ENCODE data around the gene FNDC3B. TPM values are rescaled to one million over a fixed set of nuclear protein-coding genes. Genes with fewer than 3 reads are reported as not detected.

The FNDC3B gene
- total RNA-seq, 4 donors from 2014 or later: 59.8 to 72.6 (median 65.6) TPM

DNA sequence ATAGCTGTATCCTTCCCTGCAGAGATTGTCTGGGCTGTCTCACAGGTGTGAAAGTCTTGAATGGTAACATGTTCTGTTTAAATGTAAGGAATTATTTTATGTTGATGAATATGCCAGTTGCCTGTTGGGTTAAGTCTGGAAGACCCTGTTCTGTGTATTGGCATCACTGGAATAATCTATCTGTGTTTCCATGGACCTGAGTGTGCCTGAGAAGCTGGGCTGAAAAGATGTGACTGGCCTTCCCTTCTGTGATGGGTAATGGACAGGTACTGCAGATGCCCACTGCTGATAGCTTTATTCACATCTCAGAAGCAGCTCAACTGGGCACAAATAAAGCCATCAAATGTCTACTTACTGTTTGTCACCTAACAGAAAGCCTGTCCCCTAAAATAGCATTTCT is 196.3 kb downstream of the FNDC3B start:
- Histone ChIP-seq H3K36me3 (no peaks in the 10 kb centered on the region), H3K4me3 (no peak overlapping the region), H3K27ac (replicated peaks in 1 of 4) (no peak overlapping the region), H3K27me3 (no peaks in the 10 kb centered on the region), H3K4me1 (peaks cover 11 to 25% (median 12%) of the 10 kb centered on the region in 4 donors), H3K9me3 (no peaks in the 10 kb centered on the region)
- intact Hi-C loops (cut with DNase I): no loop called here
- TF ChIP-seq EP300 (IDR thresholded peaks at IDR 0.05) (no peak), CTCF (IDR thresholded peaks at IDR 0.05) (no peak), POLR2A (IDR thresholded peaks at IDR 0.05; ENCODE audit: low read depth) (no peak), POLR2AphosphoS5 (IDR thresholded peaks at IDR 0.05) (no peak)
- DNase-seq (ENCODE audit: extremely low spot score): no peak

GRCh38 chr3:172236771-172237742 is 197.7 kb downstream of the FNDC3B start:
- Histone ChIP-seq H3K27me3 (no peaks in the 10 kb centered on the region), H3K4me3 (no peak overlapping the region), H3K9me3 (no peaks in the 10 kb centered on the region), H3K36me3 (peaks cover 0 to 4% (median 0%) of the 10 kb centered on the region in 4 donors), H3K4me1 (peaks cover 11 to 25% (median 12%) of the 10 kb centered on the region in 4 donors), H3K27ac (replicated peaks in 1 of 4) (no peak overlapping the region)
- TF ChIP-seq POLR2A (IDR thresholded peaks at IDR 0.05; ENCODE audit: low read depth): no peak
- no peak for TF ChIP-seq EP300 (IDR thresholded peaks at IDR 0.05)
- TF ChIP-seq CTCF (IDR thresholded peaks at IDR 0.05): no peak
- no peak for TF ChIP-seq POLR2AphosphoS5 (IDR thresholded peaks at IDR 0.05)
- WGBS: 64% methylated on average over 5 of the region's 5 CpGs
- DNase-seq (ENCODE audit: extremely low spot score): no peak
- intact Hi-C loops (cut with DNase I): no loop called here

- DNase-seq (ENCODE audit: extremely low spot score): no peak
- H3K27me3 ChIP-seq: no peaks in the 10 kb centered on the region
- H3K27ac ChIP-seq (replicated peaks in 1 of 4): no peak overlapping the region
- TF ChIP-seq POLR2AphosphoS5 (IDR thresholded peaks at IDR 0.05): no peak
- no peak for TF ChIP-seq POLR2A (IDR thresholded peaks at IDR 0.05; ENCODE audit: low read depth)
- TF ChIP-seq EP300 (IDR thresholded peaks at IDR 0.05): no peak
- no peak for TF ChIP-seq CTCF (IDR thresholded peaks at IDR 0.05)
- 98% methylated on average over 4 of the region's 4 CpGs for WGBS
- intact Hi-C loops (cut with DNase I): no loop called here
- peaks cover 0 to 4% (median 1%) of the 10 kb centered on the region in 4 donors for H3K36me3 ChIP-seq
- H3K4me3 ChIP-seq: no peak overlapping the region
- peaks cover 0 to 4% (median 0%) of the 10 kb centered on the region in 4 donors for H3K9me3 ChIP-seq
- H3K4me1 ChIP-seq: peaks cover 11 to 25% (median 12%) of the 10 kb centered on the region in 4 donors
These were observed 198.8 kb downstream of the FNDC3B start for GRCh38 chr3:172238188-172238587.

GRCh38 chr3:172239218-172239790 is 199.9 kb downstream of the FNDC3B start:
- no peak for DNase-seq (ENCODE audit: extremely low spot score)
- WGBS: 80% methylated on average over 3 of the region's 3 CpGs
- H3K9me3 ChIP-seq: peaks cover 0 to 4% (median 0%) of the 10 kb centered on the region in 4 donors
- H3K27ac ChIP-seq (replicated peaks in 1 of 4): no peak overlapping the region
- intact Hi-C loops (cut with DNase I): no loop called here
- no peak overlapping the region for H3K4me3 ChIP-seq
- TF ChIP-seq CTCF (IDR thresholded peaks at IDR 0.05): no peak
- no peak for TF ChIP-seq EP300 (IDR thresholded peaks at IDR 0.05)
- TF ChIP-seq POLR2AphosphoS5 (IDR thresholded peaks at IDR 0.05): no peak
- no peak for TF ChIP-seq POLR2A (IDR thresholded peaks at IDR 0.05; ENCODE audit: low read depth)
- no peaks in the 10 kb centered on the region for H3K27me3 ChIP-seq
- H3K4me1 ChIP-seq: peaks cover 6 to 31% (median 12%) of the 10 kb centered on the region in 4 donors
- H3K36me3 ChIP-seq: peaks cover 0 to 4% (median 1%) of the 10 kb centered on the region in 4 donors

Measured in esophagus muscularis mucosa (tissue), 4 donors.